K562 (cell line): Measurements from ENCODE around the gene MINDY4. TPM values are rescaled to one million over a fixed set of nuclear protein-coding genes. Genes with fewer than 3 reads are reported as not detected.

ENCODE experiments used
- ATAC-seq: fragments of 200-7000 bp; cut with Tn5 transposase; 3 replicates; pipeline ENCODE4 v1.9.1; 2020; ENCODE audit warnings: moderate library complexity
- BruUV-seq: library from RNA; stranded (reverse); fragments of 400-500 nt; replicated peaks from 2 replicates; lab custom pipeline; 2021; lab: Mats Ljungman, UMichigan
- CTCF ChIA-PET: fragments of 300-600 bp; formaldehyde crosslinking; extraction: SDS; loops from one replicate; lab custom pipeline; 2021; ENCODE audit warnings: low intra/inter-chr PET ratio; lab: Yijun Ruan, JAX
- POLR2A ChIA-PET: fragments of 300-600, 350-650 bp; sonication (Branson Sonifier 250); formaldehyde crosslinking; extraction: SDS; loops from one replicate; lab custom pipeline; 2021; ENCODE audit warnings: antibody characterized with exemption, inconsistent platforms; lab: Yijun Ruan, JAX
- DNase-seq, 4 experiments: peaks; one replicate each; pipeline versions ENCODE4 v3.0.0 to v3.0.0-alpha.2; 2011 to 2018; ENCODE audit warnings: low spot score in 3 of 4, mixed read lengths in 3 of 4; ENCODE audit errors: extremely low read depth in 1 of 4
- FAIRE-seq: peaks from 2 replicates; lab custom pipeline; 2011; peaks lifted over from hg19 to GRCh38; lab: Jason Lieb, UNC
- H2AFZ ChIP-seq: 2 replicates; pipeline ENCODE4 v1.6.0; 2011; ENCODE audit warnings: low read depth, low read length, control low read depth, inconsistent platforms
- H3K27ac ChIP-seq: fragments of 200-600 bp; 3 replicates; pipeline ENCODE4 v1.8.0; 2011; ENCODE audit warnings: low read depth, mild to moderate bottlenecking, control low read depth, inconsistent platforms, low read length, moderate library complexity, mixed read lengths; ENCODE audit errors: extremely low read depth
- H3K27me3 ChIP-seq, 2 experiments: fragments of 300-600 bp in 1 of 2; 2 replicates in 1 of 2; 3 replicates in 1 of 2; pipeline versions ENCODE4 v1.6.0 to v1.8.0; 2011; ENCODE audit warnings: inconsistent platforms in 2 of 2, low read length in 2 of 2, mild to moderate bottlenecking in 1 of 2, mixed read lengths in 1 of 2, moderate library complexity in 1 of 2; ENCODE audit not compliant: control insufficient read depth in 2 of 2, insufficient read depth in 2 of 2
- H3K36me3 ChIP-seq: fragments of 300-600 bp; 3 replicates; pipeline ENCODE4 v1.8.0; 2011; ENCODE audit warnings: mild to moderate bottlenecking, low read length, inconsistent platforms; ENCODE audit not compliant: control insufficient read depth, insufficient read depth
- H3K4me1 ChIP-seq, 2 experiments: fragments of 200-600 bp in 1 of 2; replicated peaks in 1 of 2; 2 replicates in 1 of 2; 3 replicates in 1 of 2; pipeline versions ENCODE4 v1.5.1 to v1.8.0; 2011; ENCODE audit warnings: inconsistent platforms in 2 of 2, low read length in 2 of 2, mild to moderate bottlenecking in 1 of 2, mixed read lengths in 1 of 2, moderate library complexity in 1 of 2; ENCODE audit not compliant: control insufficient read depth in 2 of 2, insufficient read depth in 2 of 2
- H3K4me2 ChIP-seq: 2 replicates; pipeline ENCODE4 v1.6.1; 2011; ENCODE audit warnings: low read length, control low read depth, inconsistent platforms, mixed read lengths; ENCODE audit not compliant: insufficient read depth
- H3K4me3 ChIP-seq: fragments of 200-600 bp; sonication (generic), shearing (Covaris generic); 2 replicates; pipeline ENCODE4 v1.5.1; 2016; ENCODE audit warnings: control low read depth, inconsistent platforms
- H3K79me2 ChIP-seq: fragments of 200-600 bp; 3 replicates; pipeline ENCODE4 v1.8.0; 2011; ENCODE audit warnings: low read length, inconsistent platforms; ENCODE audit not compliant: control insufficient read depth, insufficient read depth
- H3K9ac ChIP-seq, 2 experiments: 2 replicates each; pipeline versions ENCODE4 v1.6.0 to v1.6.1; 2011; ENCODE audit warnings: low read depth in 2 of 2, low read length in 2 of 2, control low read depth in 1 of 2, inconsistent platforms in 1 of 2, mild to moderate bottlenecking in 1 of 2, mixed read lengths in 1 of 2; ENCODE audit not compliant: insufficient read depth in 1 of 2
- H3K9me1 ChIP-seq: one replicate; pipeline ENCODE4 v1.6.0; 2011; ENCODE audit warnings: inconsistent platforms, mild to moderate bottlenecking, low read length, moderate library complexity; ENCODE audit not compliant: control insufficient read depth, insufficient read depth
- H3K9me3 ChIP-seq: replicated peaks from 2 replicates; pipeline ENCODE4 v1.5.1; 2011; ENCODE audit warnings: low read depth, low read length, inconsistent platforms; ENCODE audit not compliant: control insufficient read depth, insufficient read depth
- H4K20me1 ChIP-seq: replicated peaks from 2 replicates; pipeline ENCODE4 v1.6.1; 2011; ENCODE audit warnings: low read length, inconsistent platforms, mixed read lengths; ENCODE audit not compliant: control insufficient read depth, insufficient read depth
- BCOR ChIP-seq: fragments of 450-650 bp; IDR thresholded peaks from 2 replicates; pipeline ENCODE4 v1.6.1; 2016
- CTCF ChIP-seq, 3 experiments: IDR thresholded peaks in 2 of 3; conservative IDR thresholded peaks in 1 of 3; 2 replicates each; pipeline ENCODE4 v1.5.1; 2011 to 2012; ENCODE audit warnings: low read length in 3 of 3, mild to moderate bottlenecking in 3 of 3, control low read depth in 2 of 3, improper control_type of control experiment in 1 of 3, inconsistent platforms in 1 of 3, low read depth in 1 of 3, mixed read lengths in 1 of 3, moderate library complexity in 1 of 3; ENCODE audit not compliant: insufficient read depth in 2 of 3
- EHMT2 ChIP-seq: fragments of 450-650 bp; IDR thresholded peaks from 2 replicates; pipeline ENCODE4 v1.6.1; 2018; ENCODE audit warnings: antibody characterized with exemption
- HNRNPL ChIP-seq: fragments of 200-400 bp; formaldehyde crosslinking; IDR thresholded peaks from 2 replicates; pipeline ENCODE4 v1.6.1; 2017; ENCODE audit warnings: low read depth, mild to moderate bottlenecking, low read length
- HOMEZ ChIP-seq: fragments of 250-450 bp; sonication (Bioruptor Pico); IDR thresholded peaks from 2 replicates; pipeline ENCODE4 v1.4.0; 2020; ENCODE audit warnings: mild to moderate bottlenecking, moderate library complexity
- IFI16 ChIP-seq: fragments of 250-450 bp; sonication (Bioruptor Pico); IDR thresholded peaks from 2 replicates; pipeline ENCODE4 v2.1.2; 2022; ENCODE audit warnings: mild to moderate bottlenecking, inconsistent platforms
- KHSRP ChIP-seq: fragments of 450-650 bp; IDR thresholded peaks from 2 replicates; pipeline ENCODE4 v1.6.1; 2017
- MAZ ChIP-seq, 2 experiments: fragments of 450-650 bp in 1 of 2; sonication (generic) in 1 of 2; formaldehyde crosslinking; IDR thresholded peaks in 1 of 2; conservative IDR thresholded peaks in 1 of 2; 2 replicates each; pipeline versions ENCODE4 v1.4.0 to v1.5.0; 2020; ENCODE audit warnings: mild to moderate bottlenecking in 1 of 2, missing genetic modification reagents in 1 of 2
- MTA2 ChIP-seq: fragments of 450-650 bp; IDR thresholded peaks from 2 replicates; pipeline ENCODE4 v1.6.1; 2016; ENCODE audit warnings: low read depth
- RAD21 ChIP-seq, 2 experiments: fragments of 250-450 bp in 1 of 2; fragments of 450-650 bp in 1 of 2; sonication (Bioruptor Pico) in 1 of 2; formaldehyde crosslinking in 1 of 2; IDR thresholded peaks in 1 of 2; conservative IDR thresholded peaks in 1 of 2; 2 replicates each; pipeline versions ENCODE4 v1.4.0 to v1.8.0; 2020 to 2022; ENCODE audit warnings: mild to moderate bottlenecking in 2 of 2, moderate library complexity in 1 of 2
- SREBF2 ChIP-seq: sonication (generic); formaldehyde crosslinking; IDR thresholded peaks from 2 replicates; pipeline ENCODE4 v1.4.0; 2020; ENCODE audit warnings: mild to moderate bottlenecking, missing genetic modification reagents
- THRA ChIP-seq: fragments of 450-650 bp; IDR thresholded peaks from 2 replicates; pipeline ENCODE4 v1.6.1; 2017; ENCODE audit warnings: mild to moderate bottlenecking, moderate library complexity
- TSC22D4 ChIP-seq: fragments of 450-650 bp; IDR thresholded peaks from 2 replicates; pipeline ENCODE4 v1.6.1; 2016; ENCODE audit warnings: missing genetic modification characterization, missing biosample characterization, control low read depth
- ZNF445 ChIP-seq: fragments of 250-450 bp; sonication (Bioruptor Pico); IDR thresholded peaks from 2 replicates; pipeline ENCODE4 v1.4.0; 2020; ENCODE audit warnings: low read depth, mild to moderate bottlenecking, moderate library complexity
- ZNF668 ChIP-seq: fragments of 250-450 bp; sonication (Bioruptor Pico); IDR thresholded peaks from 2 replicates; pipeline ENCODE4 v1.8.0; 2022; ENCODE audit warnings: mild to moderate bottlenecking, inconsistent platforms
- ZNF707 ChIP-seq: fragments of 250-450 bp; sonication (Bioruptor Pico); conservative IDR thresholded peaks from 2 replicates; pipeline ENCODE4 v1.8.0; 2022; ENCODE audit warnings: inconsistent platforms, mild to moderate bottlenecking, moderate library complexity
- WGBS: fragments of 100-300 bp; shearing (Covaris generic); methylation state at CpG from one replicate; pipeline ENCODE4 v1.1.6; 2016; ENCODE audit warnings: low coverage, mixed read lengths; ENCODE audit not compliant: insufficient coverage; ENCODE audit errors: missing lambda C conversion rate; 5-methylcytosine and 5-hydroxymethylcytosine counted together
- in situ Hi-C: fragments of 300-500 bp; cut with MboI; formaldehyde crosslinking; loops from 4 replicates; pipeline ENCODE4 v1.15.0; 2018; ENCODE audit warnings: inconsistent platforms, mixed read lengths
- intact Hi-C: fragments of 100-400 bp; cut with micrococcal nuclease; formaldehyde crosslinking; loops from 2 replicates; pipeline ENCODE4 v1.14.2; 2022
- polyA plus RNA-seq, 8 experiments: library from polyadenylated mRNA; depleted of rRNA in 4 of 8; stranded (reverse) in 5 of 8; unstranded in 3 of 8; fragments of >200 nt; fragmentation: Nextera tagmentation in 2 of 8; fragmentation: Illumina TruSeq in 1 of 8; extraction: Ambion mirVana in 2 of 8; extraction: Trizol in 1 of 8; gene quantifications; 2 replicates each; pipeline versions ENCODE4 v1.2.1 to v1.2.3, GENCODE V29; 2011 to 2014; ENCODE audit warnings: inconsistent platforms in 1 of 8, missing spikeins in 1 of 8
- total RNA-seq, 7 experiments: library from RNA; depleted of rRNA in 6 of 7; stranded (reverse); fragments of >200 nt in 6 of 7; fragmentation: Illumina TruSeq in 2 of 7; extraction: Trizol in 2 of 7; gene quantifications; 2 replicates each; pipeline versions ENCODE4 v1.2.1 to v1.2.3, GENCODE V29; 2011 to 2021; ENCODE audit warnings: low replicate concordance in 1 of 7

Gene MINDY4
- total and polyA plus RNA-seq, 9 of the 15 experiments (the other 6 are each of a cell fraction or from before 2014, with no cell fraction given) = 2.1 to 16.7 (median 11.0) TPM

- TF ChIP-seq THRA (no peak), ZNF445 (CRISPR knock-in tag) (no peak), MAZ (CRISPR knock-in tag; conservative IDR thresholded peaks at IDR 0.05 in 1 of 2, IDR thresholded peaks at IDR 0.05 in 1 of 2) (no peak), HNRNPL (no peak)
These were observed 122.8 kb downstream of the MINDY4 start (continued) for GRCh38 chr7:30894009-30894408.

GRCh38 chr7:30894866-30895605, 123.8 kb downstream of the MINDY4 start:
- Histone ChIP-seq H3K9ac (no peak overlapping the region; a peak in 1 of 4 replicates), H3K9me1 (no peaks in the 10 kb centered on the region)
- TF ChIP-seq KHSRP = no peak
- TF ChIP-seq ZNF668 (CRISPR knock-in tag) = no peak
- TF ChIP-seq MTA2 = no peak
- TF ChIP-seq TSC22D4 (tag) = no peak
- peak in 2 of 3 experiments; percentile 41 to 46; a peak in 4 of 6 replicates for TF ChIP-seq CTCF (IDR thresholded peaks at IDR 0.05 in 2 of 3, conservative IDR thresholded peaks at IDR 0.05 in 1 of 3; ENCODE audit: insufficient read depth in 2 of 3, low read depth in 1 of 3, low read length in 3 of 3)
- TF ChIP-seq BCOR = peak; percentile 38; the same call in 1 of the 2 replicates
- TF ChIP-seq IFI16 (CRISPR knock-in tag) = no peak
- TF ChIP-seq HOMEZ (CRISPR knock-in tag) = no peak
- TF ChIP-seq ZNF707 (CRISPR knock-in tag) = no peak
- peak in 1 of 2 experiments; percentile 36; a peak in 2 of 4 replicates for TF ChIP-seq RAD21 (CRISPR knock-in tag; conservative IDR thresholded peaks at IDR 0.05 in 1 of 2, IDR thresholded peaks at IDR 0.05 in 1 of 2)
- TF ChIP-seq SREBF2 = no peak
- TF ChIP-seq EHMT2 = no peak

More at GRCh38 chr7:30894866-30895605, 123.8 kb downstream of the MINDY4 start:
- FAIRE-seq = peak; percentile 70
- intact Hi-C loops (loop anchor here (5.0 to 10.0 kb wide), 3 partner anchors 80 to 133 kb away; no protein-coding TSS in a partner anchor), in situ Hi-C loops (loop anchor here (5.0 kb wide), 1 partner anchor 77 kb away; no protein-coding TSS in a partner anchor)
- Histone ChIP-seq H3K4me2 (no peak overlapping the region), H3K9me3 (no peaks in the 10 kb centered on the region), H3K27ac (no peak overlapping the region), H3K4me3 (no peak overlapping the region), H3K27me3 (no peaks in the 10 kb centered on the region), H4K20me1 (no peaks in the 10 kb centered on the region), H2AFZ (no peak overlapping the region), H3K36me3 (no peaks in the 10 kb centered on the region), H3K79me2 (no peaks in the 10 kb centered on the region), H3K4me1 (peaks cover 24 to 45% of the 10 kb centered on the region in 2 experiments)
- DNase-seq = no peak
- no TSS peak for BruUV-seq
- ATAC-seq = peak; percentile 16
- 72% methylated on average over 13 of the region's 14 CpGs for WGBS
- POLR2A ChIA-PET = interaction anchor here (0.6 to 1.6 kb wide), 4 partner anchors 9 to 72 kb away, joined by 3 to 4 read pairs (median 4); no protein-coding TSS in a partner anchor
- CTCF ChIA-PET = no interaction called here
